Astrocyte of the hippocampus (primary cell): ENCODE results near the gene TRMU.

Experiments used
- DNase-seq: peaks from one replicate; pipeline ENCODE4 v3.0.0; 2011; ENCODE audit warnings: low read depth, low spot score

TRMU gene, protein sequence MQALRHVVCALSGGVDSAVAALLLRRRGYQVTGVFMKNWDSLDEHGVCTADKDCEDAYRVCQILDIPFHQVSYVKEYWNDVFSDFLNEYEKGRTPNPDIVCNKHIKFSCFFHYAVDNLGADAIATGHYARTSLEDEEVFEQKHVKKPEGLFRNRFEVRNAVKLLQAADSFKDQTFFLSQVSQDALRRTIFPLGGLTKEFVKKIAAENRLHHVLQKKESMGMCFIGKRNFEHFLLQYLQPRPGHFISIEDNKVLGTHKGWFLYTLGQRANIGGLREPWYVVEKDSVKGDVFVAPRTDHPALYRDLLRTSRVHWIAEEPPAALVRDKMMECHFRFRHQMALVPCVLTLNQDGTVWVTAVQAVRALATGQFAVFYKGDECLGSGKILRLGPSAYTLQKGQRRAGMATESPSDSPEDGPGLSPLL

DNA sequence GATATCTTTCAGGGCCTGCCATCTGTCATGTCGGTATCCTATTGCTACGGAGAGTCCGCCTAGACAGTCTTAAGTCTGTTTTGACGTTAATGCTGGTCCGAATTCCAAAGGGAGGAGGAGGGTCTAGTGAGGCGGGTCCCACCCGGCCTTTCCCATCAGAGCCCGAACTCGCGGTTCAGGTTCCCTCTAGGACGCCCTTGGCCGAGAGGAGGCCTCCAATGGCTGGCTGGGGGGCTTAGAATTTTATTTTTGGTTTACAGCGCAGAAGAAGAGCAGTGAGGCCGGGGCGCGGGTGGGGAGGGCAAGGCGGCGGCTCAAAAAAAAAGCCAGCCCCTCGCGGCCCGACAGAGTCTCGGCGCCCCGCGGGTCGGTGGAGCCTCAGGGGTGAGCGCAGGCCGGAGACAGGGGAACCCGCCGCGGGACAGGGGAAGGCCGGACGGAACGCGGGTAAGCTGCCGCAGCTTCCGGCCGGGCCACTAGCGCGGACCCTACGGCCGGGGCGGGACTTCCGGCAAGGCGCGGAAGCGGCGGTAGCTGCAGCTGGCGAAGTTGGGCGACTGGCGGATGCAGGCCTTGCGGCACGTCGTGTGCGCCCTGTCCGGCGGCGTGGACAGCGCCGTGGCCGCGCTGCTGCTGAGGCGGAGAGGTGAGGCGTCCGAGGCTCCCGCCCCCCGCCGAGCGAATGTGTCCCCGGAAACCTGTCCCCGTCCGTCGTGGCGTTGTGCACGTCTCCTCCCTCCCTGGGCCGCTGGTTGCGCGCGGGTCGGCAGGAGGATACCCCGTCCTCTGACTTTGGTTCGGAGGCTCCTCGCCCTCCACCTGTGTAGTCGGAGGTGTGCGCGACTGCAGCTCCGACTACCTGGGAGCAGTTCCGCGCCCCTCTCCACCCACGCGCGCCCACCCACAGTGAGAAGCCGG, at the start of gene TRMU:
Gene TRMU, plus strand, starts transcription at position 514 of the 918 bp plus-strand sequence. Its CDS starts 51 bp downstream, at position 565.
- DNase-seq = peak; percentile 95

DNA sequence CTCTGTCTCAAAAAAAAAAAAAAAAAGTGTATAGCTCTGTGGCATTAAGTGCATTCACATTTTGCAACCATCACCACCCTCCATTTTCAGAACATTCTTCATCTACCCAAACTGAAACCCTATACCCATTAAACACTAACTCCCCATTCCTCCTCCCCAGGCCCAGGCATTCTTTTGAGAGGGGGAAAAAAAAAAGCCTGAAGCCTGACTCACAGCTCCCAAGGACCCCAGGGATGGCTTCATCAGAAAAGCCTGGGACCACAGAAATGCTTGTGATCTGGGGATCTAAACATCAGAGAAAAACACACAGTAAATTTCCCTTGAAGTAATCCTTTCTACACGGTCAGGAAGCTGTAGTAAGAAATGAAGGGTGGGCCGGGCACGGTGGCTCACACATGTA, 49.5 kb upstream of the TRMU start:
- peak; percentile 74 for DNase-seq

DNA sequence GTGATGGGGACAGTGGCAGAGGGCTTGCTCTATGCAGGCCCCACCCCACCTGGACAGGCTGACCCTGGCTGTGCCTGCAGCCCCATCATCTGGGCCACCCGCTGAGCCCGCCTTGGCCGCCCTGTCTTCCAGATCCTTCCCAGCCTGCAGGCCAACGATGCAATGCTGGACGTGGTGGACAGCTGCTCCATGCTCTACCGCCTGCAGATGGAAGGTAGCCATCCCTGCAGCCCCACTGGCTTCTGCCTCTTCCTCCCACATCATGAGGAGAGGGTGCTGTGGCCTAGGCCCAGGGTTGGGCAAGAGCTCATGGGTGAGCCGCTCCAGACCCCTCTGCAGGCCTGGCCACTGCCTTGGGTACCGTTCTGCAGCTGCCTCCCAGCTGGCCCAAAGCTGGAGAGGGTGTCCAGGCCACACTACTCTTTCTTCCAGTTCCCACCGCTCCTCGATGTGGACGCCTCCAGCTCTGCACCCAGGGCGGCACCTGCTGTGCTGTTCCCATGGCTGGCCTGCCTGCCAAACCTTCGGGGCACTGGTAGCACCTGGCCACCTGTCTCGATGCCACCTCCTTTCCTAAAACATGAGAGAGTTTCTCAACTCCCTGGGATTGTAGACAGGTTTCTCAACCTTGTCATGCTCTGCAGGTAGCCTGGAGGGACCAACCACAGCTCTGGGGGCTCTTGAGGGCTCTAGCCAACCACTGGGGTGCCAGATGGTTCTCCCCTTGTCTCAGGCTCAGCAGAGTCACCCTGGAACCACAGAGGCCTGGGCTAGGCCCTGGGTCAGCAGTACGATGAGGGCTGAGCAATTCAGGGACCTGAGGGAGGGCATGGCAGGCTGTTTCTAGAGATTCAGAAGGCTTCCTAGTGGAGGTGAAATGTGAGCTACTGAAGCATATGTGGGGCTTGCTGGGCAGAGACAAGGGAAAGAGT, 48.3 kb upstream of the TRMU start:
- DNase-seq = no peak

GRCh38 chr22:46287873-46288751, 47.4 kb upstream of the TRMU start:
- no peak for DNase-seq

DNA sequence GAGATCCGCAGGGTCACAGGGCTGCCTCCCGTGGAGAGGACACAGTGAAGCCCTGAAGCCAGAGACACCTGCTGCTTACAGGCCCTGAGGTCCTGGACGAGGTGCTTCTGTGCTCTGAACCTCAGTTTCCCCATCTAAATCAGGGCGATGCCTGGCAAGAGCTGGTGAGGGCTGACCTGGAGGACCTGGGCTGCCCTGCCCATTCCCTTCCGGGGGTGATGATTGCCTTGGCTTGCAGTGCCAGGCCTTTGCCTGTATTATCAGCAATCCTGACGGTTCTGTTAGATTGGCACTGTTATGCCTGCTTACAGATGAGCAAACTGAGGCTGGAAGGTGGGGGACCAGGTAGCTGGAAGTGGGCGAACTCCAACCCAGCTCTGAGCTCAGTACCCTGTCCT, 46.7 kb upstream of the TRMU start:
- DNase-seq = no peak

DNA sequence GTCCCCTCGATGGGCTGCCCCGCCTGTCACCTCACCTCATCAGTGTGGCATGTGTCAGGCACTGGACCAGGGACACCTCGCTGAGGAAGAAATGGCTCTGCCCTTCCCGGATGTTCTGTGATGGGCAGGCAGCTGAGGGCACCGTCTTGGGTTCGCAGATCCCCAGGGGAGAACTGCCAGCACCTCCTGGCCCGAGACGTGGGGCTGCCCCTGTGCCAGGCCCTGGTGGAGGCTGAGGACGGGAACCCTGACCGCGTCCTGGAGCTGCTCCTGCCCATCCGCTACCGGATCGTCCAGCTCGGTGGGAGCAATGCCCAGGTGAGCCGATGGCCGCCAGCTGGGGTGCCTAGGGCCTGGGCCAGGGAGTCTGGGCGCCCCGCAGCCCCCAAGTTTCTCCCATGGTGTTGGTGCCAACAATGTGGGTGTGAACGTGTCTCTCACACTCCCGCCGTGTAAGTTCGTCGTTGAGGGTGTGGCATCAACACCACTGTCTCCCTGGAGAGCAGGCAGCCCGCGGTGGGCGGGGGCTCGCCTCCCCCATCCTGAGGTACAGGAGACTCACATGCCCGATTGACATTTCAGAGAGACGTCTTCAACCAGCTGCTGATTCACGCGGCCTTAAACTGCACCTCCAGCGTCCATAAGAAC, 46.1 kb upstream of the TRMU start:
- DNase-seq = no peak

GRCh38 chr22:46290121-46290842, 45.2 kb upstream of the TRMU start:
- no peak for DNase-seq

DNA sequence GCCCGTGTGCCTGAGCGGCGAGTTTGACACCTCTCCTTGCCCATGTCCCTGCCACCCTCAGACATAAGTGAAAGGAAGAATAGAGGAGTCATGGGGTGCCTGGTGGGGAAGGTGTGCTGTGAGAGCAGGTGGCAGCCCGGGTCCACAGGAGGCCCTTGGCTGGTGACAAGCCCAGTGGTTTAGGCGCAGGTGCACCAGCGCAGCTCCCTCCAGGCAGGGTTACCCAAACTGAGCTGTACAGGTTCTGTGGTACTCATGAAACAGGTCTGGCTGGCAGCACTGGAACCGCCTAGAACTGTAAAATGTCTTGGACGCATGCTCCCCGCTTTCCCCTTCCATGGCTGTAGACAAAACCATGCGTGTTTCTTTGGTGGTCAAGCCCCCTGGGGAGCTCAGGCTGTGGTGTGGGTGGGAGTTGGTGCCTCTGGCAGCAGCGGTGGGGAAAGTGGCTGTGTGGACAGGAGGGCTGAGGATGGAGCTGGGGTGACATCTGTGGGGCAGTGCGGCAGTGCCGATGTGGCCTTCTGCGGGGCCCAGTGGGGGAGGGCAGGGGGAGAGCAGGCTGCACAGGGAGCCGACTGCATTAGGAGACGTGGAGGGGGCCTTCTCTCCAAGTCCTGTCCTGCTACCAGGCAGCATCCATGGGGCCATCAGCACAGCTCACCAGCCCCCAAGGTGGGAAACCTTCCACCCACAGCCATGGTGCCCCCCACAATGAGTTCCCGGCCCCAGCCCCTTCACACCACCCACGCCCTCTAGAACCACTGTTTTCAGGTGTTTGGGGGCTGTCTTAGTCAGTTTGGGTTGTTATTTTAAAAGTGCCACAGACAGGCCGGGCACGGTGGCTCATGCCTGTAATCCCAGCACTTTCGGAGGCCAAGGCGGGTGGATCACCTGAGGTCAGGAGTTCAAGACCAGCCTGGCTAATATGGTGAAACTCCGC, 44.4 kb upstream of the TRMU start:
- DNase-seq = no peak

GRCh38 chr22:46292173-46292572, 43.3 kb upstream of the TRMU start:
- DNase-seq = no peak

GRCh38 chr22:46292732-46293131, 42.8 kb upstream of the TRMU start:
- no peak for DNase-seq

DNA sequence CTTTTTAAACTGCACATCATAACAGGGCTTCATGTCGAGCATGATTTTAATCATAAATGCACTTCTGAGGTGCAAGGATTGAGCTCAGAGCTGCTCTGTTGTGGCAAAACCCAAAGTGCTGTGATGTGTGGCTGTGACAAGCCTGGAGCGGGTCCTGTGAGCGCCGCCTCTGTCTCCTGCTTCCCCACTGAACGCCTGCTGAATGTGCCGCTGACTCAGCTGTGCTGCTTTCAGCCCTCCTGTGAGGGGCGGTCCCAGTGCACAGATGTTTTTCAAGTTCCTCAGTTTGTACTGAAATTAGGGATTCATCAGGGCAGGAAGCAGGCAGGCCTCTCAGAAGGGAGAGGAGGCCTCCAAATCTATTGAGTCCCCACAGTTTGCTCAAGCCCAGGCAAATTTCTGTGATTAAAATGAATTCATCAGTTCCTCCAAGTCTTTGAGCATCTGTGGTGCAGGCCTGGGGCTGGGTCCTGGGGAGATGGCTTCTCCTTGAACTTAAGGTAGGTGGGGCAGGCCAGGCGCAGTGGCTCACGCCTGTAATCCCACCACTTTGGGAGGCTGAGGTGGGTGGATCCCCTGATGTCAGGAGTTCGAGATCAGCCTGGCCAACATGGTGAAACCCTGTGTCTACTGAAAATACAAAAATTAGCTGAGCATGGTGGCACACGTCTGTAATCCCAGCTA, 41.8 kb upstream of the TRMU start:
- DNase-seq = peak; percentile 59

DNA sequence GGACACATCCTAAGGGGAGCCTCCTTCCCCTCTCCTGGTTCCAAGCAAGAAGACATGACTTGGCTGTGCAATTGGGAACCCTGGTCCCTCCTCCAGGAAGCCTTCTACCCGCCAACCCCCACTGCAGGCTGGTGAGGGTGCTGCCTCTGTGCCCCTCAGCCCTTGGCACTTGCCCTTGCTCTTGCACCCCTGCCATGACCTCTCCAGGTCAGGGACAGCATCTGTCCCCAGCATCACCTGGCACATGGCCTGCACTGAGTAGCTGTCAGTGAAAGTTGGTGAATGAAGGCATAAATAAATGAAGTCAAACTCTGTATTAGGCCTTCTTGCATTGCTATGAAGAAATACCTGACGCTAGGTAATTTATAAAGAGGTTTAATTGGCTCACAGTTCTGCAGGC, 40.7 kb upstream of the TRMU start:
- no peak for DNase-seq

DNA sequence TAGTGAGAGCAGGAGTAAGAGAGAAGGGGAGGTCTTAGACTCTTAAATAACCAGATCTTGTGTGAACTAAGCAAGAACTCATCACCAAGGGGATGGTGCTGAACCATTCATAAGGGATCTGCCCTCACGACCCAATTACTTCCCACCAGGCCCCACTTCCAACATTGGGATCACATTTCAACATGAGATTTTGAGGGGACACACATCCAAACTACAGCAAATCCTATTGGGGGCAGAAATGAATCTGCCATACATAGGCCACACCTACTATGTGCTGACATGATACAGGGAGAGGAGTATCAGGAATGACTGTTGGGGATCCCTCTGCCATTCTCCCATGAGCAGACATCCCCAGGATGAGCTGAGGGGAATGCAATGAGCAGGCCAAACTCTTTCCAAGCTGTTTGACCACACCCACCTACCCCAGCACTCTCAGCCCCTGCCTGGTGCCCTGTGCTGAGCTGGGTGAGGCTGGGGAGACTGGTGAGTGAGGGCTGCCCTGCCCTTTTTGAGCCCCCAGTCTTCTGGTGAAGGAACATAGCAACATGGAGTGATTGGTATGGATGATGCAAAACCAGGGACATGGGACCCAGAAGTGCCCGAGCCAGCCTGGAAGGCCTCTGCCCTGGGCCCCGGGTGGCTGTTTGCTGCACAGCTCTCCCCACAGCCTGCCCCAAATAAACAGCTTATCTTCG, 40.1 kb upstream of the TRMU start:
- no peak for DNase-seq

DNA sequence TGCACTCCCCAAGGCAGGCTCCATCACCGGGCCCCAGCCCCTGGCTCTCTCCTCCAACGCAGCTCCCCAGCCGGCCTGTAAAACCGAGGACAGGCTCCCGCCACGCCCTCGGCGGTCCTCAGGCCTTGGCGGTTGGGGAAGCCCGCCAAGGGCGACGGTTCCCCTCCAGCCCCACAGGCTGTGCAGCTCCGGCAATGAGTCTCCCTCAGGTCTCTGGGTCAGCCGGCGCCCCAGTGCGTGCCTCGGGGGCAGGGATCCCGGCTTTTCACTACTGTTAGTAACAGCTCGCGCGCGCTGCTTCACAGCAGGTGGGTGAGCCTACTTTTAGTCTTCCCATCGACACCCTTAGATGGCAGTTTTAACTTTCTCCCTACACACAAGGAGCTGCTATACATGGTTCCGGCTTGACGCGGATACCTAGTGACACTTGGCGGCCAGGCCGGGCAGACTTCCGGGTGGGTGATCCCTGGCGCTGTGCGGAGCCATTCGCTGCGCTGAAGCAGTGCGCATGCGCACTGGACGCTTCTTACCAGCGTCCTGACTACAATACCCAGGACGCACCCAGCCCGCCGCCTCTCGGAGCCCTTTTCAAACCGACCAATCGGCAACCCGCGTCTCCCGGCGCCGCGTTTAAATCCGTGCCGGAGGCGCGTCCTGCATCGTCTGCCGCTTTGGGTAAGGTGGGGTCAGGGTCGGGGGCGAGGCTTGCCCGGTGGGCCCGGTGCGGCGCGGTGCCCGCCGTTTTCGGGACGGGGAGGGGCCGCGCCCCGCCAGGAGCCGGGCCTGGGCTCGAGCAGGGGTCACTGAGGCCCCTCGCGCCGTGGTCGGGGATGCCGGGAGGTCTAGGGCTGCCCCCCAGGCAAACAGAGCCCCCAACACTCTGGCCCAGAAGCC, 39.0 kb upstream of the TRMU start, which contains the start of gene GTSE1:
Gene GTSE1, plus strand, starts transcription at position 614 of the 894 bp plus-strand sequence. CDS start 531 bp downstream, outside the sequence.
- DNase-seq = peak; percentile 99

- DNase-seq = peak; percentile 50
These were observed 38.2 kb upstream of the TRMU start for GRCh38 chr22:46297151-46297812.
